ENCODE results near the gene BLTP3A.

The BLTP3A gene

GRCh38 chr6:34791164-34791700 lies 651 bp upstream of the BLTP3A start:
- Histone ChIP-seq H3K79me1 (replicated peaks; ENCODE audit: low read length, poor library complexity, severe bottlenecking) (peaks cover 5% of the 10 kb centered on the region), H3K36me3 (ENCODE audit: control insufficient read depth in 1 of 2, insufficient read depth in 2 of 2, low read depth in 1 of 2, low read length in 2 of 2) (no peaks in the 10 kb centered on the region), H3K14ac (ENCODE audit: low read length in 2 of 2) (peak overlapping the region in 1 of 2 experiments; percentile 87), H2AFZ (ENCODE audit: low read depth, low read length) (peak overlapping the region; percentile 86), H3K9ac (ENCODE audit: low read length) (peak overlapping the region; percentile 91), H4K8ac (ENCODE audit: low read length) (no peak overlapping the region), H3K23ac (ENCODE audit: low read length in 2 of 2) (no peak overlapping the region), H4K91ac (ENCODE audit: low read length) (no peak overlapping the region), H3K4me1 (ENCODE audit: control insufficient read depth, insufficient read depth, low read depth, low read length) (peaks cover 2% of the 10 kb centered on the region), H2BK120ac (ENCODE audit: low read depth, low read length) (no peak overlapping the region), H3K4me3 (ENCODE audit: insufficient read depth in 1 of 2, low read depth in 1 of 2, low read length in 2 of 2) (peak overlapping the region; percentile 83 to 88), H2BK12ac (ENCODE audit: low read length in 2 of 2) (no peak overlapping the region), H3K4ac (ENCODE audit: low read depth in 1 of 2, low read length in 2 of 2) (peak overlapping the region in 1 of 2 experiments; percentile 69), H3K9me3 (ENCODE audit: control insufficient read depth, low read length) (no peaks in the 10 kb centered on the region), H3K4me2 (ENCODE audit: low read length, poor library complexity, severe bottlenecking) (peak overlapping the region; percentile 89), H3K27ac (ENCODE audit: low read length, poor library complexity, severe bottlenecking) (peak overlapping the region; percentile 54), H2BK15ac (ENCODE audit: low read depth, poor library complexity, severe bottlenecking) (no peak overlapping the region), H2BK5ac (ENCODE audit: low read depth, low read length, poor library complexity, severe bottlenecking) (no peak overlapping the region), H3K18ac (ENCODE audit: low read depth in 1 of 2, low read length in 2 of 2) (peak overlapping the region in 1 of 2 experiments; percentile 84), H2AK5ac (ENCODE audit: low read length, severe bottlenecking) (no peak overlapping the region), H3K27me3 (ENCODE audit: control insufficient read depth in 1 of 2, insufficient read depth in 1 of 2, low read length in 2 of 2) (no peaks in the 10 kb centered on the region)
- WGBS, result 14% methylated on average over 18 of the region's 19 CpGs
- DNase-seq, result peak; percentile 55

- Histone ChIP-seq H3K4me2 (ENCODE audit: low read length, poor library complexity, severe bottlenecking) (peak overlapping the region; percentile 89), H2BK5ac (ENCODE audit: low read depth, low read length, poor library complexity, severe bottlenecking) (no peak overlapping the region), H4K91ac (ENCODE audit: low read length) (peak overlapping the region; percentile 18), H4K8ac (ENCODE audit: low read length) (peak overlapping the region; percentile 59), H2AK5ac (ENCODE audit: low read length, severe bottlenecking) (no peak overlapping the region), H3K23ac (ENCODE audit: low read length in 2 of 2) (peak overlapping the region in 1 of 2 experiments; percentile 72), H2BK12ac (ENCODE audit: low read length in 2 of 2) (peak overlapping the region; percentile 9 to 45), H3K9me3 (ENCODE audit: control insufficient read depth, low read length) (no peaks in the 10 kb centered on the region), H3K79me1 (replicated peaks; ENCODE audit: low read length, poor library complexity, severe bottlenecking) (peaks cover 10% of the 10 kb centered on the region), H3K36me3 (ENCODE audit: control insufficient read depth in 1 of 2, insufficient read depth in 2 of 2, low read depth in 1 of 2, low read length in 2 of 2) (no peaks in the 10 kb centered on the region), H3K4me3 (ENCODE audit: insufficient read depth in 1 of 2, low read depth in 1 of 2, low read length in 2 of 2) (peak overlapping the region; percentile 83 to 88), H3K4me1 (ENCODE audit: control insufficient read depth, insufficient read depth, low read depth, low read length) (peaks cover 4% of the 10 kb centered on the region), H3K27ac (ENCODE audit: low read length, poor library complexity, severe bottlenecking) (peak overlapping the region; percentile 15), H2AFZ (ENCODE audit: low read depth, low read length) (peak overlapping the region; percentile 85), H3K9ac (ENCODE audit: low read length) (peak overlapping the region; percentile 91), H3K14ac (ENCODE audit: low read length in 2 of 2) (peak overlapping the region; percentile 28 to 95), H2BK120ac (ENCODE audit: low read depth, low read length) (peak overlapping the region; percentile 44), H3K4ac (ENCODE audit: low read depth in 1 of 2, low read length in 2 of 2) (peak overlapping the region; percentile 69 to 93), H3K18ac (ENCODE audit: low read depth in 1 of 2, low read length in 2 of 2) (peak overlapping the region; percentile 83 to 90), H3K27me3 (ENCODE audit: control insufficient read depth in 1 of 2, insufficient read depth in 1 of 2, low read length in 2 of 2) (no peaks in the 10 kb centered on the region), H2BK15ac (ENCODE audit: low read depth, poor library complexity, severe bottlenecking) (no peak overlapping the region)
- DNase-seq, result peak; percentile 80
- 17% methylated on average over 18 of the region's 20 CpGs for WGBS
Measured at GRCh38 chr6:34792605-34793500, 970 bp downstream of the BLTP3A start.

GRCh38 chr6:34793877-34794276 lies 2.0 kb downstream of the BLTP3A start:
- peaks cover 4% of the 10 kb centered on the region for H3K4me1 ChIP-seq (ENCODE audit: control insufficient read depth, insufficient read depth, low read depth, low read length)
- WGBS, result 96% methylated on average over 5 of the region's 6 CpGs

DNA sequence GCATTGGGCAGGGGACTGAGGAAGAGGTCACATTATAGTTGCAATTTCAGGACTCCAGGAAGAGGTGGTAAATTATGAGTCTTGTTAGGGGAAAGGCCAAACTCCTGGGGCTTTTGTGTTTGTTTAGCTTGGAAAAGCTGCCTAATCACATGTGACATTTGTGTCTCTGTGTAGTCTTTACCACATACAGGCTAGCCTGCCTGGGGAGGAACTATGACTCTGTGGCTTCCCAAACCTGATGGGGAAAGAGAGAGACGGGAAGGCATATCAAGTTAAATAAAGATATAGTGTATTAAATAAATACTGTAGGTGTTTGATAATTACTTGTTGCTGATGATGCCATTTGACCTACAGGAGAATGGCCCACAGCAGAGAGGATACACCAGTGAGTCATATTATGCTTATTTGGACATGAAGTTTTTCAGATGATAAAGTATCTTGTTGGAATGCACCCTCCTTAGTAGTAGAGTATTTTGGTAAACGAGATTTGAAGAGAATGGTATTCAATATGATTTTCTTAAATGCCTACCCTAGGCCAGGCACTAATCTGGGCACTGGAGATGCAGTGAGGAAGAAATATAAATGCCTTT lies 4.0 kb downstream of the BLTP3A start:
- Histone ChIP-seq H3K4ac (ENCODE audit: low read depth in 1 of 2, low read length in 2 of 2) (no peak overlapping the region), H3K23ac (ENCODE audit: low read length in 2 of 2) (no peak overlapping the region), H3K36me3 (ENCODE audit: control insufficient read depth in 1 of 2, insufficient read depth in 2 of 2, low read depth in 1 of 2, low read length in 2 of 2) (no peaks in the 10 kb centered on the region), H4K8ac (ENCODE audit: low read length) (no peak overlapping the region), H3K4me2 (ENCODE audit: low read length, poor library complexity, severe bottlenecking) (no peak overlapping the region), H3K14ac (ENCODE audit: low read length in 2 of 2) (no peak overlapping the region), H3K4me3 (ENCODE audit: insufficient read depth in 1 of 2, low read depth in 1 of 2, low read length in 2 of 2) (no peak overlapping the region), H2AK5ac (ENCODE audit: low read length, severe bottlenecking) (no peak overlapping the region), H2BK5ac (ENCODE audit: low read depth, low read length, poor library complexity, severe bottlenecking) (no peak overlapping the region), H3K18ac (ENCODE audit: low read depth in 1 of 2, low read length in 2 of 2) (no peak overlapping the region), H3K9ac (ENCODE audit: low read length) (no peak overlapping the region), H4K91ac (ENCODE audit: low read length) (no peak overlapping the region), H3K9me3 (ENCODE audit: control insufficient read depth, low read length) (no peaks in the 10 kb centered on the region), H2BK12ac (ENCODE audit: low read length in 2 of 2) (no peak overlapping the region), H2BK120ac (ENCODE audit: low read depth, low read length) (no peak overlapping the region), H3K4me1 (ENCODE audit: control insufficient read depth, insufficient read depth, low read depth, low read length) (peaks cover 4% of the 10 kb centered on the region), H2BK15ac (ENCODE audit: low read depth, poor library complexity, severe bottlenecking) (no peak overlapping the region), H3K79me1 (replicated peaks; ENCODE audit: low read length, poor library complexity, severe bottlenecking) (peaks cover 11% of the 10 kb centered on the region), H3K27ac (ENCODE audit: low read length, poor library complexity, severe bottlenecking) (no peak overlapping the region), H2AFZ (ENCODE audit: low read depth, low read length) (no peak overlapping the region), H3K27me3 (ENCODE audit: control insufficient read depth in 1 of 2, insufficient read depth in 1 of 2, low read length in 2 of 2) (no peaks in the 10 kb centered on the region)
- WGBS, result 19% methylated on average over 2 of the region's 2 CpGs
- peak; percentile 60 for DNase-seq

More at GRCh38 chr6:34793877-34794276, 2.0 kb downstream of the BLTP3A start:
- Histone ChIP-seq H2AK5ac (ENCODE audit: low read length, severe bottlenecking) (no peak overlapping the region), H2BK12ac (ENCODE audit: low read length in 2 of 2) (no peak overlapping the region), H3K9ac (ENCODE audit: low read length) (no peak overlapping the region), H4K91ac (ENCODE audit: low read length) (no peak overlapping the region), H2BK15ac (ENCODE audit: low read depth, poor library complexity, severe bottlenecking) (no peak overlapping the region), H3K27me3 (ENCODE audit: control insufficient read depth in 1 of 2, insufficient read depth in 1 of 2, low read length in 2 of 2) (no peaks in the 10 kb centered on the region), H2BK5ac (ENCODE audit: low read depth, low read length, poor library complexity, severe bottlenecking) (no peak overlapping the region), H4K8ac (ENCODE audit: low read length) (no peak overlapping the region), H2BK120ac (ENCODE audit: low read depth, low read length) (no peak overlapping the region), H3K23ac (ENCODE audit: low read length in 2 of 2) (no peak overlapping the region), H3K4me2 (ENCODE audit: low read length, poor library complexity, severe bottlenecking) (no peak overlapping the region), H2AFZ (ENCODE audit: low read depth, low read length) (no peak overlapping the region), H3K18ac (ENCODE audit: low read depth in 1 of 2, low read length in 2 of 2) (no peak overlapping the region), H3K4ac (ENCODE audit: low read depth in 1 of 2, low read length in 2 of 2) (no peak overlapping the region), H3K4me3 (ENCODE audit: insufficient read depth in 1 of 2, low read depth in 1 of 2, low read length in 2 of 2) (no peak overlapping the region), H3K79me1 (replicated peaks; ENCODE audit: low read length, poor library complexity, severe bottlenecking) (peaks cover 11% of the 10 kb centered on the region), H3K14ac (ENCODE audit: low read length in 2 of 2) (no peak overlapping the region), H3K9me3 (ENCODE audit: control insufficient read depth, low read length) (no peaks in the 10 kb centered on the region), H3K36me3 (ENCODE audit: control insufficient read depth in 1 of 2, insufficient read depth in 2 of 2, low read depth in 1 of 2, low read length in 2 of 2) (no peaks in the 10 kb centered on the region), H3K27ac (ENCODE audit: low read length, poor library complexity, severe bottlenecking) (no peak overlapping the region)
- DNase-seq, result no peak
